Stimulated activated CD8-positive, alpha-beta memory T cell treated with anti-CD3 and anti-CD28 coated beads, Interleukin-2, amount 100 ng/mL, for 1 hour (primary cell): ENCODE data around the gene TSEN15.

Source experiments
- DNase-seq, 2 donors: peaks; one replicate each; pipeline ENCODE4 v3.0.0-alpha.2; 2020; ENCODE audit warnings: low read depth in 2 of 2

The TSEN15 gene

GRCh38 chr1:184051485-184052193 lies at the start of gene TSEN15:
TSEN15 (plus strand) TSS chr1:184051730; CDS start chr1:184051756, 26 bp downstream.
- DNase-seq = peak; percentile 55 to 61

- DNase-seq = no peak
Measured at GRCh38 chr1:184002071-184002470, 49.5 kb upstream of the TSEN15 start.

GRCh38 chr1:184004935-184005334 lies 46.6 kb upstream of the TSEN15 start:
- DNase-seq = no peak

- no peak for DNase-seq
Measured at GRCh38 chr1:184005506-184005905, 46.0 kb upstream of the TSEN15 start.

GRCh38 chr1:184010788-184011187 lies 40.7 kb upstream of the TSEN15 start:
- no peak for DNase-seq

- DNase-seq = no peak
Measured at GRCh38 chr1:184012187-184012586, 39.3 kb upstream of the TSEN15 start.

- no peak for DNase-seq
Measured at GRCh38 chr1:184014271-184014670, 37.3 kb upstream of the TSEN15 start.

- DNase-seq = no peak
Measured at GRCh38 chr1:184016169-184016568, 35.4 kb upstream of the TSEN15 start.

- DNase-seq = no peak
Measured at GRCh38 chr1:184017306-184017705, 34.2 kb upstream of the TSEN15 start.

GRCh38 chr1:184018622-184019021 lies 32.9 kb upstream of the TSEN15 start:
- DNase-seq = no peak

- no peak for DNase-seq
Measured at GRCh38 chr1:184019069-184019468, 32.5 kb upstream of the TSEN15 start.

- DNase-seq = no peak
Measured at GRCh38 chr1:184019506-184019905, 32.0 kb upstream of the TSEN15 start.

GRCh38 chr1:184020328-184020727 lies 31.2 kb upstream of the TSEN15 start:
- no peak for DNase-seq

- DNase-seq = no peak
Measured at GRCh38 chr1:184020855-184021254, 30.7 kb upstream of the TSEN15 start.

- DNase-seq = no peak
Measured at GRCh38 chr1:184021728-184022127, 29.8 kb upstream of the TSEN15 start.

- no peak for DNase-seq
Measured at GRCh38 chr1:184022668-184023067, 28.9 kb upstream of the TSEN15 start.

GRCh38 chr1:184023171-184023570 lies 28.4 kb upstream of the TSEN15 start:
- DNase-seq = no peak

- DNase-seq = no peak
Measured at GRCh38 chr1:184025242-184025675, 26.3 kb upstream of the TSEN15 start.

- no peak for DNase-seq
Measured at GRCh38 chr1:184027826-184028695, 23.5 kb upstream of the TSEN15 start.

GRCh38 chr1:184028854-184029623 lies 22.5 kb upstream of the TSEN15 start:
- no peak for DNase-seq

GRCh38 chr1:184030433-184031091 lies 21.0 kb upstream of the TSEN15 start:
- no peak for DNase-seq

GRCh38 chr1:184031092-184031408 lies 20.5 kb upstream of the TSEN15 start:
- DNase-seq = no peak
